Activated T-helper 2 cell treated with anti-CD3 and anti-CD28 coated beads, Interferon-gamma antibody, Interleukin-2, Interleukin-4, amounts not matched to agents 10 μg/mL and 5 μg/mL and 100 μg/mL, durations not matched to agents 14 hours and 24 hours and 36 hours (primary cell): ENCODE results near the gene CAV2. TPM values are rescaled to one million over a fixed set of nuclear protein-coding genes. Genes with fewer than 3 reads are reported as not detected.

Experiments
- DNase-seq: peaks from one replicate; pipeline ENCODE4 v3.0.0; 2021; ENCODE audit warnings: low spot score
- H3K27ac Mint-ChIP-seq: one replicate; pipeline ENCODE4 v1.8.0; 2021; ENCODE audit warnings: mixed read lengths
- H3K27me3 Mint-ChIP-seq: one replicate; pipeline ENCODE4 v1.8.0; 2021; ENCODE audit warnings: low read depth, mixed read lengths
- H3K36me3 Mint-ChIP-seq: one replicate; pipeline ENCODE4 v1.8.0; 2021; ENCODE audit warnings: low read depth, mixed read lengths
- H3K4me1 Mint-ChIP-seq: one replicate; pipeline ENCODE4 v1.8.0; 2021; ENCODE audit warnings: low read depth, mixed read lengths
- H3K4me3 Mint-ChIP-seq: one replicate; pipeline ENCODE4 v1.8.0; 2021; ENCODE audit warnings: low read depth, mild to moderate bottlenecking, moderate library complexity, mixed read lengths
- H3K9me3 Mint-ChIP-seq: one replicate; pipeline ENCODE4 v1.8.0; 2021; ENCODE audit warnings: mixed read lengths
- intact Hi-C: fragments of 100-400 bp; cut with micrococcal nuclease; formaldehyde crosslinking; loops from one replicate; pipeline ENCODE4 v1.15.1; 2023
- total RNA-seq: library from RNA; stranded (reverse); gene quantifications from 2 replicates; pipeline ENCODE4 v1.2.3, GENCODE V29; 2022

CAV2 gene
- total RNA-seq, 1 donor from 2014 or later: not detected

DNA sequence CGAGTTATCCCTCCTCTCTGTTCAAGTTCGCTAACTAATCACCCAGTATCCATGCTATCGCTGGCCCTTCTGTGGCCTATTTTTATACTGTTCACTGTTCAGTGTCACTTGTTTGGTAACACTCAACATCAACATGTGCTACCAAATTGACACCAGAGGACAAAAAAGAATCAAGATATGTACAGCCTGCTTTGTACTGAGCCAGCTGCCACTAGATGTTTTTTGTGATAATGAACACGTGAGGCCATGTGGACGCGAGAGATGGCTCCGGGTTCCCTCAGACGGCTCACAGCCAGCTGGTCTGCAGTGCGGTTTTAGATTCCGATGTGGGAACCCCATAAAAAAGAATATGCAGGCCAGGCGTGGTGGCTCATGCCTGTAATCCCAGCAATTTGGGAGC, 46.5 kb downstream of the CAV2 start:
- no peaks in the 10 kb centered on the region for H3K36me3 Mint-ChIP-seq
- no peak for DNase-seq
- no peak overlapping the region for H3K4me3 Mint-ChIP-seq
- H3K27me3 Mint-ChIP-seq: peaks cover 34% of the 10 kb centered on the region
- no peaks in the 10 kb centered on the region for H3K4me1 Mint-ChIP-seq
- intact Hi-C loops: no loop called here
- no peaks in the 10 kb centered on the region for H3K9me3 Mint-ChIP-seq
- H3K27ac Mint-ChIP-seq: no peak overlapping the region

- Mint-ChIP-seq H3K36me3 (no peaks in the 10 kb centered on the region), H3K9me3 (no peaks in the 10 kb centered on the region), H3K4me3 (no peak overlapping the region), H3K27ac (no peak overlapping the region), H3K27me3 (peaks cover 31% of the 10 kb centered on the region), H3K4me1 (no peaks in the 10 kb centered on the region)
- no peak for DNase-seq
- intact Hi-C loops: no loop called here
These were observed 47.4 kb downstream of the CAV2 start for GRCh38 chr7:116546916-116547315.

DNA sequence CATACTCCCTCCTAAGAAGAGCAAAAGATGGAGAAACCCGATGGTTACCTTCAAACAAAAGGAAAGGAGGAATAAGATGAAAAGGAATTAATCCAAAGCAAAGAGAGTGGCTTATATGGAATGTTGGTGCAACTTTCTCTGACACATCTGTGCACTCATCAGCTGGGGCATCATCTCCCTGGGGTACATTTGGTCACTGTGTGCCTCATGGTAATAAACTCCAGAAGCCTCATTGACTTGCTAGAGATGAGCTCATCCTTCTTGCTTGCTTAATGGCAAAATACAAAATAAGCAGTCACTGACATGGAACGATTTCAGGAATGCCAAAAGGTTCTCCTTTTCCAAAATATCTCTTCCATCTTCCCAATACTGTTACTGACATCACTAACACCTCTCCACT, 47.8 kb downstream of the CAV2 start:
- peaks cover 31% of the 10 kb centered on the region for H3K27me3 Mint-ChIP-seq
- H3K4me1 Mint-ChIP-seq: no peaks in the 10 kb centered on the region
- no peak overlapping the region for H3K4me3 Mint-ChIP-seq
- H3K27ac Mint-ChIP-seq: no peak overlapping the region
- intact Hi-C loops: no loop called here
- no peaks in the 10 kb centered on the region for H3K36me3 Mint-ChIP-seq
- H3K9me3 Mint-ChIP-seq: no peaks in the 10 kb centered on the region
- no peak for DNase-seq

DNA sequence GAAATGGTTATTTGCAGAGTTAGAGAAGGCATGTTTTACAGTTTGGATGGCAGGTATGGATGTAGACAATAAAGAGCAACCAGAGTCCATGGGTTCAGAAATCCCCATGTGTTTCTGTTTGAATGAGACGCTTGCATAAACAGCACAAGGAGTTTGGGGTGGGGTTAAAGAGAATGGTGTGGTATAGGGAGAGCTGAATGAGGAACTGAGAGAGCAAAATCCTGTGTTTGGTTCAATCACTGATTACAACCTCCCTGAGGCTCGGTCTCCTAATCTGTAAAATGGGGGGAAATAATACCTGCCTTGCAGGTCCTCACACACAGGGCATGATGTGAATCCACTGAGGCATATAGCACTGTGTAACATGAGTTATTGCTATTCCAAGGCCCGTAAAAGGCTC, 49.0 kb downstream of the CAV2 start:
- no peaks in the 10 kb centered on the region for H3K36me3 Mint-ChIP-seq

DNA sequence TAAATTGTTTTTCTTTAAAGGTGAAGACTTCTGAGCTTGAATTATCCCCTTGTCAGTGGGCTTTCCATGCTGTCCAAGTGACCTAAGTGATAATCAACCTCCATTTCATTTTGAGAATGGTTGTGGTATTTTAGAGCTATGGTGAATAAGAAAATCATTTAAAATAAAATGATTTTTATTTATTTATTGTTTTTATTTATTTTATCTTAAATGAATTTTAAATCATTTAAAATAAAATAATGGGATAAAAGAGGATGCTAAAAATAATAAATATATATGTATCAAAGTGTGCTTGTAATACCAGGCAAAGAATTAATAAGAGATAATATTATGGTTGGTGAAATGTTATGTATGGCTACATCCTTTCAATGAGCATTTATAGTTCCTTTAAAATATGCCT, 49.8 kb downstream of the CAV2 start:
- H3K4me1 Mint-ChIP-seq: no peaks in the 10 kb centered on the region

More for the DNA sequence above, 49.0 kb downstream of the CAV2 start:
- no peaks in the 10 kb centered on the region for H3K4me1 Mint-ChIP-seq
- no peak overlapping the region for H3K27ac Mint-ChIP-seq
- intact Hi-C loops: no loop called here
- no peaks in the 10 kb centered on the region for H3K9me3 Mint-ChIP-seq
- peaks cover 31% of the 10 kb centered on the region for H3K27me3 Mint-ChIP-seq
- no peak overlapping the region for H3K4me3 Mint-ChIP-seq
- no peak for DNase-seq

GRCh38 chr7:116551692-116552091, 52.2 kb downstream of the CAV2 start:
- intact Hi-C loops: no loop called here
- no peaks in the 10 kb centered on the region for H3K9me3 Mint-ChIP-seq
- no peak for DNase-seq
- H3K27ac Mint-ChIP-seq: no peak overlapping the region
- H3K4me1 Mint-ChIP-seq: no peaks in the 10 kb centered on the region
- H3K27me3 Mint-ChIP-seq: peaks cover 29% of the 10 kb centered on the region
- H3K36me3 Mint-ChIP-seq: no peaks in the 10 kb centered on the region
- no peak overlapping the region for H3K4me3 Mint-ChIP-seq

More for the DNA sequence above, 49.8 kb downstream of the CAV2 start:
- Mint-ChIP-seq H3K4me3 (no peak overlapping the region), H3K36me3 (no peaks in the 10 kb centered on the region), H3K9me3 (no peaks in the 10 kb centered on the region), H3K27ac (no peak overlapping the region), H3K27me3 (peaks cover 28% of the 10 kb centered on the region)
- no peak for DNase-seq
- intact Hi-C loops: no loop called here

DNA sequence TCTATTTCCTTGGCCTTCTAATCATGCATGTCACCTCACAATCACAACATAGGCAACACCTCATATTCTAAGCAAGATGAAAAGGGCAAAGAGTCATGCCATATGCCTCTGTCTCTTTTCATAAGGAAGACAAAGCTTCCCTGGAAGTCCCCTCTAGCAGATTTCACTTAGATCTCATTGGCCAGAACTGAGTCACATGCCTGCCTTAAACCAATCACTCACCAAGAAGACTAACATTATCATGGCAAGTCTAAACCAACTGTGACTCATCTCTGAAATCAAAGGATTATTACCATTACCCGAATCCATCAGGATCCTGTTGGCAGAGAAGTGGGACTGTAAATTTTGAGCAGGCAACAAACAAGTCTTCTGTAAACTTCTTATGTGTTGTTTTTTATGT, 53.1 kb downstream of the CAV2 start:
- no peak for DNase-seq
- H3K4me3 Mint-ChIP-seq: no peak overlapping the region
- H3K9me3 Mint-ChIP-seq: no peaks in the 10 kb centered on the region
- intact Hi-C loops: no loop called here
- H3K27me3 Mint-ChIP-seq: peaks cover 24% of the 10 kb centered on the region
- H3K4me1 Mint-ChIP-seq: no peaks in the 10 kb centered on the region
- no peak overlapping the region for H3K27ac Mint-ChIP-seq
- no peaks in the 10 kb centered on the region for H3K36me3 Mint-ChIP-seq

- Mint-ChIP-seq H3K4me1 (no peaks in the 10 kb centered on the region), H3K27me3 (peaks cover 28% of the 10 kb centered on the region), H3K36me3 (no peaks in the 10 kb centered on the region), H3K27ac (no peak overlapping the region), H3K4me3 (no peak overlapping the region), H3K9me3 (no peaks in the 10 kb centered on the region)
- intact Hi-C loops: no loop called here
- no peak for DNase-seq
These were observed 53.8 kb downstream of the CAV2 start for GRCh38 chr7:116553168-116553964.

DNA sequence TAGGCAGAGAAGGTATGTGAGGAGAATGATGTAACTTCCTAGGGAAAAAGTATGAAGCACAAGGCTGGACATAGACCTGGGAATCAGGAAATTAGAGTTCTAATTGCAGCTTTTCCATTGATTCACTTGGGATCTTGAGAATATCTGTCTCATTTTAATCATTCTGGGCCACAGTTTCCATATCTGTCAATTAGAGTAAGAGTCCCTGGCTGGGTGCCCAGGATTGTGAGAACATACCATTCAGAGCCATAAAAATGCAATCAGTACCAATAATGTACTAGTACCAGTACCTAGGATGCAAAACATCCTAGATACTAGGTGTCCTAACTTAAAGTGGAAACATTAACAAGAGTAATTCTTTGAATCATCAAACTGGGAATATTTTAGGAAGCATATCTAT, 54.9 kb downstream of the CAV2 start:
- Mint-ChIP-seq H3K27me3 (peaks cover 25% of the 10 kb centered on the region), H3K4me1 (no peaks in the 10 kb centered on the region), H3K4me3 (no peak overlapping the region), H3K9me3 (no peaks in the 10 kb centered on the region), H3K36me3 (no peaks in the 10 kb centered on the region), H3K27ac (no peak overlapping the region)
- DNase-seq: no peak
- intact Hi-C loops: no loop called here

- H3K27ac Mint-ChIP-seq: no peak overlapping the region
- peaks cover 28% of the 10 kb centered on the region for H3K27me3 Mint-ChIP-seq
- DNase-seq: no peak
- intact Hi-C loops: no loop called here
- no peak overlapping the region for H3K4me3 Mint-ChIP-seq
- H3K4me1 Mint-ChIP-seq: no peaks in the 10 kb centered on the region
- H3K9me3 Mint-ChIP-seq: no peaks in the 10 kb centered on the region
- no peaks in the 10 kb centered on the region for H3K36me3 Mint-ChIP-seq
These were observed 55.4 kb downstream of the CAV2 start for GRCh38 chr7:116554911-116555310.

- Mint-ChIP-seq H3K27ac (no peak overlapping the region), H3K36me3 (no peaks in the 10 kb centered on the region), H3K27me3 (peaks cover 32% of the 10 kb centered on the region), H3K4me1 (no peaks in the 10 kb centered on the region), H3K9me3 (no peaks in the 10 kb centered on the region), H3K4me3 (no peak overlapping the region)
- no peak for DNase-seq
- intact Hi-C loops: no loop called here
These were observed 57.6 kb downstream of the CAV2 start for GRCh38 chr7:116557066-116557585.

- H3K27me3 Mint-ChIP-seq: peaks cover 33% of the 10 kb centered on the region
These were observed 58.4 kb downstream of the CAV2 start for GRCh38 chr7:116557901-116558300.

More at GRCh38 chr7:116557901-116558300, 58.4 kb downstream of the CAV2 start:
- Mint-ChIP-seq H3K27ac (no peak overlapping the region), H3K4me1 (no peaks in the 10 kb centered on the region), H3K9me3 (no peaks in the 10 kb centered on the region), H3K36me3 (no peaks in the 10 kb centered on the region), H3K4me3 (no peak overlapping the region)
- no peak for DNase-seq
- intact Hi-C loops: no loop called here
